Lung (tissue), 12 donors: ENCODE data around the gene NKIRAS1. TPM values are rescaled to one million over a fixed set of nuclear protein-coding genes. Genes with fewer than 3 reads are reported as not detected.

Experiments
- ATAC-seq: fragments of 200-7000 bp; cut with Tn5 transposase; one replicate; pipeline ENCODE4 v1.9.1; 2020; ENCODE audit warnings: moderate number of reproducible peaks; ENCODE audit not compliant: insufficient read depth, low FRiP score
- DNase-seq, 3 donors: peaks; one replicate each; pipeline ENCODE4 v3.0.0-alpha.2; 2013 to 2017
- H3K27ac ChIP-seq, 2 donors: one replicate each; pipeline ENCODE4 v1.5.1; 2013; ENCODE audit warnings: mild to moderate bottlenecking in 2 of 2, moderate library complexity in 2 of 2, control low read depth in 1 of 2, inconsistent platforms in 1 of 2, low read depth in 1 of 2, low read length in 1 of 2
- H3K27me3 ChIP-seq, 3 donors: one replicate each; pipeline ENCODE4 v1.5.1; 2013; ENCODE audit warnings: low read length in 2 of 3; ENCODE audit not compliant: control insufficient read depth in 3 of 3, insufficient read depth in 3 of 3
- H3K36me3 ChIP-seq, 4 donors: one replicate each; pipeline ENCODE4 v1.5.1; 2013; ENCODE audit warnings: low read length in 4 of 4, mild to moderate bottlenecking in 1 of 4, moderate library complexity in 1 of 4; ENCODE audit not compliant: control insufficient read depth in 4 of 4, insufficient read depth in 4 of 4
- H3K4me1 ChIP-seq, 5 donors: one replicate each; pipeline ENCODE4 v1.5.1; 2013; ENCODE audit warnings: low read length in 5 of 5, mild to moderate bottlenecking in 2 of 5, moderate library complexity in 1 of 5; ENCODE audit not compliant: control insufficient read depth in 5 of 5, insufficient read depth in 5 of 5
- H3K4me3 ChIP-seq: one replicate; pipeline ENCODE4 v1.5.1; 2013; ENCODE audit warnings: mild to moderate bottlenecking, control low read depth, moderate library complexity
- H3K9ac ChIP-seq, 2 donors: one replicate each; pipeline ENCODE4 v1.5.1; 2013; ENCODE audit warnings: low read length in 2 of 2, control low read depth in 1 of 2; ENCODE audit not compliant: insufficient read depth in 1 of 2
- H3K9me3 ChIP-seq, 4 donors: one replicate each; pipeline ENCODE4 v1.5.1; 2013; ENCODE audit warnings: low read length in 3 of 4, mild to moderate bottlenecking in 1 of 4, moderate library complexity in 1 of 4; ENCODE audit not compliant: control insufficient read depth in 4 of 4, insufficient read depth in 3 of 4
- WGBS, 2 donors: extraction: QIAGEN DNeasy Blood & Tissue Kit; methylation state at CpG; one replicate each; pipeline ENCODE4 v1.1.7; 2013; 5-methylcytosine and 5-hydroxymethylcytosine counted together
- polyA plus RNA-seq, 2 donors: library from polyadenylated mRNA; stranded (reverse); fragments of 200-250 nt; gene quantifications; one replicate each; pipeline ENCODE4 v1.2.1, GENCODE V29; 2013
- total RNA-seq, 2 donors: library from RNA; depleted of rRNA in 1 of 2; stranded (reverse); fragments of >200 nt in 1 of 2; gene quantifications; one replicate each; pipeline ENCODE4 v1.2.1, GENCODE V29; 2014 to 2021
- TF ChIP-seq, protein P1 (sequence below): IDR thresholded peaks from 2 replicates; pipeline ENCODE4 v1.5.1; 2012; ENCODE audit warnings: mild to moderate bottlenecking; ENCODE audit errors: control extremely low read depth, extremely low read depth
- donor health status: control.
- donor health status: control.
- donor health status: Bipolar disorder and iron deficiency.
- donor health status: healthy.
- donor health status: DM: yes; HTN: yes; CAD: no.

NKIRAS1 gene
- total and polyA plus RNA-seq, 4 donors, result 6.7 to 17.1 (median 9.1) TPM

DNA sequence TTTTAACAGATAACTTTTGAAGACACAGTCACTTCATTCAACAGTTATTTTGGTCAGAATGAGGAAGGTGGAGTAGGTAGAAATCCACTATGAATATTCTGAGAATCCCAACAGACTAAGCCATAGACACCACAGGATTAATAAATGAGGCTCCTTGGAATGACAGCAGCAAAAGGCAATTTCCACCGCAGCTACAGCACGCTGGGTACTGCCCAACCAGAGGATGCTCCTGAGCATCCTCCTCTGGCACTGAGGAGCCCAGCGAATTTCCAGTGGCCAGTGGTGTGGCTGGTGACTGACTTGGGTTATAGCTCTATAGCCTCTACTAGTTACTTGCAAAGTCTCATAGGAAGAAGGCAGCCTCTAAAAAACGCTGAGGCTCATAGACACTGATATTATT, 24.6 kb upstream of the NKIRAS1 start:
- H3K9ac ChIP-seq, result no peak overlapping the region
- ATAC-seq (no peak), DNase-seq (no peak)
- H3K27me3 ChIP-seq, result no peaks in the 10 kb centered on the region
- H3K36me3 ChIP-seq, result no peaks in the 10 kb centered on the region
- H3K9me3 ChIP-seq, result peaks cover 0 to 3% (median 1%) of the 10 kb centered on the region in 4 donors
- no peak overlapping the region for H3K4me3 ChIP-seq
- TF ChIP-seq, protein P1, sequence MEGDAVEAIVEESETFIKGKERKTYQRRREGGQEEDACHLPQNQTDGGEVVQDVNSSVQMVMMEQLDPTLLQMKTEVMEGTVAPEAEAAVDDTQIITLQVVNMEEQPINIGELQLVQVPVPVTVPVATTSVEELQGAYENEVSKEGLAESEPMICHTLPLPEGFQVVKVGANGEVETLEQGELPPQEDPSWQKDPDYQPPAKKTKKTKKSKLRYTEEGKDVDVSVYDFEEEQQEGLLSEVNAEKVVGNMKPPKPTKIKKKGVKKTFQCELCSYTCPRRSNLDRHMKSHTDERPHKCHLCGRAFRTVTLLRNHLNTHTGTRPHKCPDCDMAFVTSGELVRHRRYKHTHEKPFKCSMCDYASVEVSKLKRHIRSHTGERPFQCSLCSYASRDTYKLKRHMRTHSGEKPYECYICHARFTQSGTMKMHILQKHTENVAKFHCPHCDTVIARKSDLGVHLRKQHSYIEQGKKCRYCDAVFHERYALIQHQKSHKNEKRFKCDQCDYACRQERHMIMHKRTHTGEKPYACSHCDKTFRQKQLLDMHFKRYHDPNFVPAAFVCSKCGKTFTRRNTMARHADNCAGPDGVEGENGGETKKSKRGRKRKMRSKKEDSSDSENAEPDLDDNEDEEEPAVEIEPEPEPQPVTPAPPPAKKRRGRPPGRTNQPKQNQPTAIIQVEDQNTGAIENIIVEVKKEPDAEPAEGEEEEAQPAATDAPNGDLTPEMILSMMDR, result no peak
- no peak overlapping the region for H3K27ac ChIP-seq
- peaks cover 0 to 13% (median 0%) of the 10 kb centered on the region in 5 donors for H3K4me1 ChIP-seq
- 93 to 94% methylated on average over 4 of the region's 4 CpGs for WGBS, 2 donors

GRCh38 chr3:23940775-23941174, 24.0 kb upstream of the NKIRAS1 start:
- no peak for ATAC-seq
- Histone ChIP-seq H3K4me1 (peaks cover 0 to 11% (median 0%) of the 10 kb centered on the region in 5 donors), H3K4me3 (no peak overlapping the region), H3K9ac (no peak overlapping the region), H3K27ac (no peak overlapping the region), H3K36me3 (no peaks in the 10 kb centered on the region), H3K9me3 (peaks cover 0 to 3% (median 1%) of the 10 kb centered on the region in 4 donors), H3K27me3 (no peaks in the 10 kb centered on the region)
- WGBS, 2 donors, result 65 to 78% methylated on average over 5 of the region's 5 CpGs
- DNase-seq, result no peak
- TF ChIP-seq, protein P1, result no peak

DNA sequence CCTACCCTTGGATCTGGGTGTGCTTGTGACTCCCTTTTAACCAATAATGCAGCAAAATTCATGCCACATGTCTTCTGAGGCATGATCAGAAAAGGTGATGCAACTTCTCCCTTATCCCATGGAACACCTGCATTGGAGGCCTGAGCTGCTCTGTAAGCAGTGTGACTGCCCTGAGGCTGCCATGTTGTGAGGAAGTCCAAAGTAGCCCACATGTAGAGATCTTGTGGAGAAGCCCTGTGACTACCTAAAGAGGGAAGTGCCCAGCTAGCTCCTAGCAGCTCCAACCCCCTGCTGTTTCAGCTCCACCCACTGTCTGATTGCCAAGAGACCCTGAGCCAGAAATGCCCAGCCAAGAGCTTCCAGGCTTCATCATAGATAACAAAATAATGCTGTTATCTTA, 21.9 kb upstream of the NKIRAS1 start:
- H3K9ac ChIP-seq, result no peak overlapping the region
- H3K27ac ChIP-seq, result no peak overlapping the region
- DNase-seq (peak in 2 of 3 donors; percentile 55 to 61), ATAC-seq (no peak)
- H3K4me1 ChIP-seq, result peaks cover 0 to 3% (median 0%) of the 10 kb centered on the region in 5 donors
- H3K36me3 ChIP-seq, result no peaks in the 10 kb centered on the region
- no peaks in the 10 kb centered on the region for H3K27me3 ChIP-seq
- peaks cover 0 to 3% (median 1%) of the 10 kb centered on the region in 4 donors for H3K9me3 ChIP-seq
- TF ChIP-seq, protein P1, result no peak
- no peak overlapping the region for H3K4me3 ChIP-seq

DNA sequence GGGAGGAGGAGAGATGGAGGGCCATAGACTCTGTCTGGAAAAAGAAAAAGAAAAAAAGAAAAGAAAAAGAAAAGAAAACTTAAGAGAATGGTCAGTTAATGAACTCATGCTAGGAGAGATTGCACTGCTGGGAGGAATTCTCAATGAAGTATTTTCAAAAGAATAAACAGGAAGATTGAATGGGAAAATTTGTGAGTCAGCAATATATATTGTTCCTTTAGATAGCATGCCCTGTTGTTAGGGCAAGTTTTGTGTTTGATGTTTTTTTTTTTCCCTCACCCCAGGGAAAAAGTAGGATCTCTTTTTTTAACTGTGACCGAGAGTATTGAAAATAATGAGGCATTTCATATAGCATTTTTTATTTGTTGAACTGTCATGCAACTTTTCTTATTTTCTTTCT, 20.5 kb upstream of the NKIRAS1 start:
- no peaks in the 10 kb centered on the region for H3K4me1 ChIP-seq
- no peak overlapping the region for H3K27ac ChIP-seq
- H3K4me3 ChIP-seq, result no peak overlapping the region
- 59 to 86% methylated on average over 1 of the region's 1 CpG for WGBS, 2 donors
- no peaks in the 10 kb centered on the region for H3K36me3 ChIP-seq
- H3K9me3 ChIP-seq, result peaks cover 0 to 3% (median 1%) of the 10 kb centered on the region in 4 donors
- no peaks in the 10 kb centered on the region for H3K27me3 ChIP-seq
- no peak for DNase-seq
- TF ChIP-seq, protein P1, result no peak
- no peak overlapping the region for H3K9ac ChIP-seq
- ATAC-seq, result no peak
